ENCODE data around the gene LPO.

Gene LPO

GRCh38 chr17:58276423-58276822, 38.0 kb downstream of the LPO start:
- H3K9me3 ChIP-seq (ENCODE audit: control insufficient read depth in 1 of 2, low read length in 2 of 2) = no peaks in the 10 kb centered on the region
- H3K4me3 ChIP-seq (ENCODE audit: low read depth in 1 of 2, low read length in 2 of 2) = no peak overlapping the region
- no peak overlapping the region for H3K27ac ChIP-seq (ENCODE audit: low read depth, low read length)
- H3K9ac ChIP-seq (ENCODE audit: low read depth in 1 of 2, low read length in 2 of 2) = no peak overlapping the region
- peaks cover 22 to 27% of the 10 kb centered on the region in 2 donors for H3K27me3 ChIP-seq (ENCODE audit: control insufficient read depth in 1 of 2, insufficient read depth in 2 of 2, low read length in 2 of 2)
- H3K4me1 ChIP-seq (ENCODE audit: control insufficient read depth in 1 of 2, insufficient read depth in 2 of 2, low read length in 2 of 2) = peaks cover 0 to 5% of the 10 kb centered on the region in 2 donors
- no peaks in the 10 kb centered on the region for H3K36me3 ChIP-seq (ENCODE audit: control insufficient read depth in 1 of 2, insufficient read depth in 2 of 2, low read length in 2 of 2)

- no peak overlapping the region for H3K9ac ChIP-seq (ENCODE audit: low read depth in 1 of 2, low read length in 2 of 2)
- no peaks in the 10 kb centered on the region for H3K36me3 ChIP-seq (ENCODE audit: control insufficient read depth in 1 of 2, insufficient read depth in 2 of 2, low read length in 2 of 2)
- H3K27me3 ChIP-seq (ENCODE audit: control insufficient read depth in 1 of 2, insufficient read depth in 2 of 2, low read length in 2 of 2) = peaks cover 22 to 27% of the 10 kb centered on the region in 2 donors
- H3K4me3 ChIP-seq (ENCODE audit: low read depth in 1 of 2, low read length in 2 of 2) = no peak overlapping the region
- peaks cover 0 to 5% of the 10 kb centered on the region in 2 donors for H3K4me1 ChIP-seq (ENCODE audit: control insufficient read depth in 1 of 2, insufficient read depth in 2 of 2, low read length in 2 of 2)
- no peak overlapping the region for H3K27ac ChIP-seq (ENCODE audit: low read depth, low read length)
- H3K9me3 ChIP-seq (ENCODE audit: control insufficient read depth in 1 of 2, low read length in 2 of 2) = no peaks in the 10 kb centered on the region
Observed at GRCh38 chr17:58277107-58277801, 38.9 kb downstream of the LPO start.

GRCh38 chr17:58277802-58278595, 39.6 kb downstream of the LPO start:
- Histone ChIP-seq H3K36me3 (ENCODE audit: control insufficient read depth in 1 of 2, insufficient read depth in 2 of 2, low read length in 2 of 2) (no peaks in the 10 kb centered on the region), H3K27ac (ENCODE audit: low read depth, low read length) (no peak overlapping the region), H3K9ac (ENCODE audit: low read depth in 1 of 2, low read length in 2 of 2) (no peak overlapping the region), H3K27me3 (ENCODE audit: control insufficient read depth in 1 of 2, insufficient read depth in 2 of 2, low read length in 2 of 2) (peaks cover 22 to 27% of the 10 kb centered on the region in 2 donors), H3K4me3 (ENCODE audit: low read depth in 1 of 2, low read length in 2 of 2) (no peak overlapping the region), H3K9me3 (ENCODE audit: control insufficient read depth in 1 of 2, low read length in 2 of 2) (no peaks in the 10 kb centered on the region), H3K4me1 (ENCODE audit: control insufficient read depth in 1 of 2, insufficient read depth in 2 of 2, low read length in 2 of 2) (peaks cover 0 to 5% of the 10 kb centered on the region in 2 donors)

GRCh38 chr17:58278661-58279015, 40.3 kb downstream of the LPO start:
- Histone ChIP-seq H3K9me3 (ENCODE audit: control insufficient read depth in 1 of 2, low read length in 2 of 2) (no peaks in the 10 kb centered on the region), H3K36me3 (ENCODE audit: control insufficient read depth in 1 of 2, insufficient read depth in 2 of 2, low read length in 2 of 2) (no peaks in the 10 kb centered on the region), H3K9ac (ENCODE audit: low read depth in 1 of 2, low read length in 2 of 2) (no peak overlapping the region), H3K4me3 (ENCODE audit: low read depth in 1 of 2, low read length in 2 of 2) (peak overlapping the region in 1 of 2 donors; percentile 14), H3K27ac (ENCODE audit: low read depth, low read length) (no peak overlapping the region), H3K4me1 (ENCODE audit: control insufficient read depth in 1 of 2, insufficient read depth in 2 of 2, low read length in 2 of 2) (peaks cover 0 to 5% of the 10 kb centered on the region in 2 donors), H3K27me3 (ENCODE audit: control insufficient read depth in 1 of 2, insufficient read depth in 2 of 2, low read length in 2 of 2) (peaks cover 22 to 27% of the 10 kb centered on the region in 2 donors)

- Histone ChIP-seq H3K4me3 (ENCODE audit: low read depth in 1 of 2, low read length in 2 of 2) (peak overlapping the region in 1 of 2 donors; percentile 14), H3K36me3 (ENCODE audit: control insufficient read depth in 1 of 2, insufficient read depth in 2 of 2, low read length in 2 of 2) (no peaks in the 10 kb centered on the region), H3K27ac (ENCODE audit: low read depth, low read length) (no peak overlapping the region), H3K9me3 (ENCODE audit: control insufficient read depth in 1 of 2, low read length in 2 of 2) (no peaks in the 10 kb centered on the region), H3K27me3 (ENCODE audit: control insufficient read depth in 1 of 2, insufficient read depth in 2 of 2, low read length in 2 of 2) (peaks cover 22 to 30% of the 10 kb centered on the region in 2 donors), H3K4me1 (ENCODE audit: control insufficient read depth in 1 of 2, insufficient read depth in 2 of 2, low read length in 2 of 2) (peaks cover 0 to 5% of the 10 kb centered on the region in 2 donors), H3K9ac (ENCODE audit: low read depth in 1 of 2, low read length in 2 of 2) (no peak overlapping the region)
Observed at GRCh38 chr17:58279016-58279711, 40.8 kb downstream of the LPO start.

GRCh38 chr17:58279736-58280479, 41.5 kb downstream of the LPO start:
- Histone ChIP-seq H3K36me3 (ENCODE audit: control insufficient read depth in 1 of 2, insufficient read depth in 2 of 2, low read length in 2 of 2) (no peaks in the 10 kb centered on the region), H3K4me3 (ENCODE audit: low read depth in 1 of 2, low read length in 2 of 2) (no peak overlapping the region), H3K27me3 (ENCODE audit: control insufficient read depth in 1 of 2, insufficient read depth in 2 of 2, low read length in 2 of 2) (peaks cover 26 to 33% of the 10 kb centered on the region in 2 donors), H3K4me1 (ENCODE audit: control insufficient read depth in 1 of 2, insufficient read depth in 2 of 2, low read length in 2 of 2) (peaks cover 0 to 5% of the 10 kb centered on the region in 2 donors), H3K9ac (ENCODE audit: low read depth in 1 of 2, low read length in 2 of 2) (no peak overlapping the region), H3K9me3 (ENCODE audit: control insufficient read depth in 1 of 2, low read length in 2 of 2) (no peaks in the 10 kb centered on the region), H3K27ac (ENCODE audit: low read depth, low read length) (no peak overlapping the region)

- H3K27me3 ChIP-seq (ENCODE audit: control insufficient read depth in 1 of 2, insufficient read depth in 2 of 2, low read length in 2 of 2) = peaks cover 26 to 33% of the 10 kb centered on the region in 2 donors
- H3K9ac ChIP-seq (ENCODE audit: low read depth in 1 of 2, low read length in 2 of 2) = no peak within 1 kb of the TSS
- H3K27ac ChIP-seq (ENCODE audit: low read depth, low read length) = no peak within 1 kb of the TSS
- H3K4me3 ChIP-seq (ENCODE audit: low read depth in 1 of 2, low read length in 2 of 2) = no peak within 1 kb of the TSS
- H3K9me3 ChIP-seq (ENCODE audit: control insufficient read depth in 1 of 2, low read length in 2 of 2) = no peaks in the 10 kb centered on the region
- no peaks in the 10 kb centered on the region for H3K36me3 ChIP-seq (ENCODE audit: control insufficient read depth in 1 of 2, insufficient read depth in 2 of 2, low read length in 2 of 2)
- peaks cover 0 to 5% of the 10 kb centered on the region in 2 donors for H3K4me1 ChIP-seq (ENCODE audit: control insufficient read depth in 1 of 2, insufficient read depth in 2 of 2, low read length in 2 of 2)
Observed at GRCh38 chr17:58280480-58281217, 42.3 kb downstream of the LPO start, which contains the start of gene MPO. Gene MPO, minus strand, starts transcription at chr17:58280935. Its CDS starts 177 bp downstream, at chr17:58280758.

GRCh38 chr17:58281511-58282011, 43.2 kb downstream of the LPO start:
- Histone ChIP-seq H3K27me3 (ENCODE audit: control insufficient read depth in 1 of 2, insufficient read depth in 2 of 2, low read length in 2 of 2) (peaks cover 26 to 28% of the 10 kb centered on the region in 2 donors), H3K36me3 (ENCODE audit: control insufficient read depth in 1 of 2, insufficient read depth in 2 of 2, low read length in 2 of 2) (no peaks in the 10 kb centered on the region), H3K27ac (ENCODE audit: low read depth, low read length) (no peak overlapping the region), H3K9ac (ENCODE audit: low read depth in 1 of 2, low read length in 2 of 2) (no peak overlapping the region), H3K4me3 (ENCODE audit: low read depth in 1 of 2, low read length in 2 of 2) (no peak overlapping the region), H3K4me1 (ENCODE audit: control insufficient read depth in 1 of 2, insufficient read depth in 2 of 2, low read length in 2 of 2) (peaks cover 0 to 5% of the 10 kb centered on the region in 2 donors), H3K9me3 (ENCODE audit: control insufficient read depth in 1 of 2, low read length in 2 of 2) (no peaks in the 10 kb centered on the region)

GRCh38 chr17:58282442-58282841, 44.1 kb downstream of the LPO start:
- Histone ChIP-seq H3K4me3 (ENCODE audit: low read depth in 1 of 2, low read length in 2 of 2) (no peak overlapping the region), H3K36me3 (ENCODE audit: control insufficient read depth in 1 of 2, insufficient read depth in 2 of 2, low read length in 2 of 2) (no peaks in the 10 kb centered on the region), H3K27ac (ENCODE audit: low read depth, low read length) (no peak overlapping the region), H3K9me3 (ENCODE audit: control insufficient read depth in 1 of 2, low read length in 2 of 2) (no peaks in the 10 kb centered on the region), H3K27me3 (ENCODE audit: control insufficient read depth in 1 of 2, insufficient read depth in 2 of 2, low read length in 2 of 2) (peaks cover 26 to 27% of the 10 kb centered on the region in 2 donors), H3K9ac (ENCODE audit: low read depth in 1 of 2, low read length in 2 of 2) (no peak overlapping the region), H3K4me1 (ENCODE audit: control insufficient read depth in 1 of 2, insufficient read depth in 2 of 2, low read length in 2 of 2) (peaks cover 0 to 5% of the 10 kb centered on the region in 2 donors)
